GM12872 (cell line): ENCODE measurements around the gene ASCC3.

Experiments used
- TF ChIP-seq, protein P1 (sequence below): IDR thresholded peaks from 3 replicates; pipeline ENCODE4 v1.5.1; 2011; ENCODE audit warnings: low read depth, mild to moderate bottlenecking, low read length, moderate library complexity; ENCODE audit not compliant: insufficient read depth

Gene ASCC3

DNA sequence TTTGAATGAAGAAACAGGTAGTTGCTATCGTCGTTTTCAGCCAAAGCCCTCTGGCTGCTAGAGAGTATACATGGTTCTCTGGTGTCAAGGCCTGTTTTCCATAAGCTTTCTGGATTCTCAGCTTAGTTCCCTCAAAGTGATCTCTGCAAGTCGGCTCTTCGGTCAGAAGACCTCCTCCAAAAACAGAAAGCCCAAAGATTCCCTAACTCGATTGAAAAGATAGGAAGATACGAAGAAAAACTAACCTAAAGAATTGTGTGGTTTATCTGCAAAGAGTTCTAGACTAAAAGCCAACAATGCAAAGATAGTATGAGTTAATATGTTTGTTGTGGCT, 545 bp upstream of the ASCC3 start:
- TF ChIP-seq, protein P1, sequence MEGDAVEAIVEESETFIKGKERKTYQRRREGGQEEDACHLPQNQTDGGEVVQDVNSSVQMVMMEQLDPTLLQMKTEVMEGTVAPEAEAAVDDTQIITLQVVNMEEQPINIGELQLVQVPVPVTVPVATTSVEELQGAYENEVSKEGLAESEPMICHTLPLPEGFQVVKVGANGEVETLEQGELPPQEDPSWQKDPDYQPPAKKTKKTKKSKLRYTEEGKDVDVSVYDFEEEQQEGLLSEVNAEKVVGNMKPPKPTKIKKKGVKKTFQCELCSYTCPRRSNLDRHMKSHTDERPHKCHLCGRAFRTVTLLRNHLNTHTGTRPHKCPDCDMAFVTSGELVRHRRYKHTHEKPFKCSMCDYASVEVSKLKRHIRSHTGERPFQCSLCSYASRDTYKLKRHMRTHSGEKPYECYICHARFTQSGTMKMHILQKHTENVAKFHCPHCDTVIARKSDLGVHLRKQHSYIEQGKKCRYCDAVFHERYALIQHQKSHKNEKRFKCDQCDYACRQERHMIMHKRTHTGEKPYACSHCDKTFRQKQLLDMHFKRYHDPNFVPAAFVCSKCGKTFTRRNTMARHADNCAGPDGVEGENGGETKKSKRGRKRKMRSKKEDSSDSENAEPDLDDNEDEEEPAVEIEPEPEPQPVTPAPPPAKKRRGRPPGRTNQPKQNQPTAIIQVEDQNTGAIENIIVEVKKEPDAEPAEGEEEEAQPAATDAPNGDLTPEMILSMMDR, result no peak

DNA sequence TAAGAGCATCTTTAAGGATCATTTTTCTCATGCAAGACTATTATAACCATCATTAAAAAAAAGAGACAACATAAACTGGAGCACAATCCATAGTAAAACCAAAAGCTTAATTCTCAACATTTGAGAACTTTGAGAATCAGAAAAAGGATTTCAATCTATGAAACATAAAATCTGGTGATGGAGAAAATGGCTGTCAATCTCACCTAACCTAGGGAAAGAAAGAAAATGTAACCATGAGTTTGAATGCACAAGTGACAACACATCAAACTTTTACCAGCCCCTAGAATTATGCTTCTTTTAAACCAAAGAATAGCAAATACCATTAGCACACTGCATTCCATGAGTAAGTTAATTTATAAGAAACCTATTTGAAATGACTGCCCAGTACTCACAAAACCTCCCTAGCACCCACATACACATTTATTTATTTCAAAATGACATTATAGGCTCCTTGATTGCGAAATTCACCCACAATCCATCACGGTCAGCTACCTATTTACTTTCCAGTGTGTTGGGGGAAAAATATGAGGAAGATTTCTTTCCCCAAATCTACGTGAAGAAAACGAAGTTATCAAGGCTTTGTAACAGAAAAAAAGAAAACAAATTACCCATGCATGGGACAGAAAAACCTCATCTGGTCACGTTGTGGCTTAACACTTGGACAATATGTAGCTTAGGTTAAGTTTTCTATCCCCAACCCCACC, 828 bp downstream of the ASCC3 start:
- TF ChIP-seq, protein P1, result no peak

DNA sequence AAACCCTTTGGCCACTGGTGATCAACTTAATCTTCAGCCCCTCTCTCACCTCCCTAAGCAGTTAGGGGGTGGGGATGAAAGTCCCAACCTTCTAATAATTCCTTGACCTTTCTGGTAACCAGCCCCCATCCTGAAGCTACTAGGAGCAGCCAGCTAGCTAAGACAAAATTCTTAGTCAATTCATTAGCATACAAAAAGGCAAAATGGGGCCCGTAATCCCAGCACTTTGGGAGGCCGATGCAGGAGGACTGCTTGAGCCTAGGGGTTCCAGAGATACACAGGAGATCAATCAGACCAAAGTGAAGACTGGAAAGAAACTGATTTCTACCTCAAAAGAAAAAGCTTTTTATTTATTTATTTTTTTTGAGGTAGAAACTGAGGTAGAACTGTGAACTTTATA, 1.8 kb downstream of the ASCC3 start:
- TF ChIP-seq, protein P1, result no peak

DNA sequence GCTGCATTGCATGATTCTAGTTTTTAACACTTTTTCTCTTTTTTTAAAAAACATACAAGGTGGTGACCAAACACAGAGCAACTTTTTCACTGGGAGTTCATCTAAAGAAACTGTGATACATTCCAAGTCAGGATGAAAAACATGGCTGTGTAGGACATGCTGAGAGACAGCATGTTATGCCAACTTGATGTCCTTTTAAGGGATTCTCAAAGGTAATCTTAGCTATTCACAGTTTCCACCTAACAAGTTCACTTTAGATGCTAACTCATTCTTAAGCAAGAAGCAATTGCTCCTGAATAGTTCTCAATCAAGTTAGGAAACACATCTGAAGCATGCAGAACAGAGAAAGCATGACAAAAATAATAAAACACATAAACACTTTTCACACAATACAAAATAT, 3.3 kb downstream of the ASCC3 start:
- TF ChIP-seq, protein P1, result no peak

DNA sequence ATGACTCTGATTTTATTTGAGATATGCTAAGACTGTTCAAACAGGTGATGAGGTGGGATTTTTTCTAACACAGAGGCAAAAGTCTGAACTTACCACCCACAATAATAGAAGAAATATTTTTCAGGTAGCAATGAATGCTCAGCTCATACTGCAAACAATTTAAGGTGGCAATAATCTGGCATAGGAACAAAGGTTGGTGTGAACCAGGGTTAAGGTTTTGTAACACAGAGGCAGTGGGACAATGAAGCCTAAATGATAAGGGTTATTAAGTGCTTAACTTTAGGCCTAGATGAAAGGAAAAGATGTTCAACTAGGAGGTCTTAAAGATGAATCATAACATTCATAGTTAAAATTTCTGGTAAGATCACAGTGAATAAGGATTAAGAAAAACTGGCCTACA, 4.9 kb downstream of the ASCC3 start:
- TF ChIP-seq, protein P1, result no peak

DNA sequence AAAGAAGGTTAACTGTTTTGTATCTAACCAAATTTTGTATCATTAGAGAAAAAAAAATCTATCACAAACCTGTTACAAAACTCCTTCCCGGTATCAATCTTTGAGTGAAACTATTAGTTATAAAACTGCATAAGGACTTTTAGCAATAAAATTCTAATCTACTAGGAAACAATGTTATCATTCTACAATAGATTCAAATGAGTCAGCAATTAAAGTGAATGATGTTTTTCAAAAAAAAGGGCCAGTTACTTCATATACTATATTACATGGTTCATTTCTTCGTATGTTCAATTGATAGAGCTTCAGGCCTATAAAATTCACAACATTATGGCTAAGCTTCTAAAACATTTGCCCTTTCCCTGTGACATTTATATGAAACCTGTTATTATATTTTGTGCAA, 15.6 kb downstream of the ASCC3 start:
- TF ChIP-seq, protein P1, result no peak

DNA sequence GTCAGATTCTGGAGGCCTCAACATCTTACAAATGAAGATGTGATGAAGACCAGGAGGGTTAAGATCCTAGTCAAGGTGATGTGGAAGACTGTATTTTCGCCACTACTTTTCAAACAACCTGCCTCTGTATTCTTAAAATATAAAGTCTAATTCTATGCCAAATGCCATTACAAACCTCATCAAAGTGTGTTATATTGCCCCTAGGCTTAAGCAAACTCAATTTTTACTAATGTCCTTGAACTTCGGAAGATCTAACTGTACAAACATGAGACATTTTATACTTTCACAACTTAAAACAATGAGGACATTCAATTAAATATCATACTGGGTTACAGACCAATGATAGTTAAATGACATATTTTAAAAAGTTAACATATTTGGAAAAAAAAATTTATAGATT, 19.1 kb downstream of the ASCC3 start:
- TF ChIP-seq, protein P1, result no peak
